Subcutaneous adipose tissue (tissue), 4 donors: ENCODE measurements around the gene SUN1. TPM values are rescaled to one million over a fixed set of nuclear protein-coding genes. Genes with fewer than 3 reads are reported as not detected.

Source experiments
- CTCF ChIP-seq: fragments of 450-650 bp; IDR thresholded peaks from one replicate; pipeline ENCODE4 v1.5.1; 2016; ENCODE audit warnings: low read depth, mild to moderate bottlenecking, control low read depth, antibody characterized with exemption, moderate library complexity
- total RNA-seq, 4 donors: library from RNA; depleted of rRNA; stranded (reverse); fragments of >200 nt; gene quantifications; one replicate each; pipeline ENCODE4 v1.1.0, GENCODE V29; 2016

The SUN1 gene
- total RNA-seq, 4 donors from 2014 or later: 103 to 239 (median 166) TPM

- no peak for TF ChIP-seq CTCF
These were observed 6.9 kb upstream of the SUN1 start for GRCh38 chr7:825386-825785.

- TF ChIP-seq CTCF: no peak
These were observed 5.9 kb upstream of the SUN1 start for GRCh38 chr7:826230-826917.

- no peak for TF ChIP-seq CTCF
These were observed 3.3 kb upstream of the SUN1 start for GRCh38 chr7:828793-829561.

GRCh38 chr7:830069-830468, 2.2 kb upstream of the SUN1 start:
- no peak for TF ChIP-seq CTCF

- TF ChIP-seq CTCF: no peak
These were observed 595 bp upstream of the SUN1 start for GRCh38 chr7:831596-832166.

- no peak for TF ChIP-seq CTCF
These were observed 720 bp downstream of the SUN1 start for GRCh38 chr7:832968-833424.

- no peak for TF ChIP-seq CTCF
These were observed 1.5 kb downstream of the SUN1 start for GRCh38 chr7:833601-834258.
